22Rv1 (cell line): ENCODE measurements around the gene FCSK.

Experiments used
- ZFX ChIP-seq: fragments of 450-650 bp; IDR thresholded peaks from 2 replicates; pipeline ENCODE4 v1.6.1; 2017; ENCODE audit warnings: antibody characterized with exemption, borderline replicate concordance
- TF ChIP-seq, protein P1 (sequence below): fragments of 450-650 bp; IDR thresholded peaks from 2 replicates; pipeline ENCODE4 v1.5.1; 2017; ENCODE audit warnings: mild to moderate bottlenecking

DNA sequence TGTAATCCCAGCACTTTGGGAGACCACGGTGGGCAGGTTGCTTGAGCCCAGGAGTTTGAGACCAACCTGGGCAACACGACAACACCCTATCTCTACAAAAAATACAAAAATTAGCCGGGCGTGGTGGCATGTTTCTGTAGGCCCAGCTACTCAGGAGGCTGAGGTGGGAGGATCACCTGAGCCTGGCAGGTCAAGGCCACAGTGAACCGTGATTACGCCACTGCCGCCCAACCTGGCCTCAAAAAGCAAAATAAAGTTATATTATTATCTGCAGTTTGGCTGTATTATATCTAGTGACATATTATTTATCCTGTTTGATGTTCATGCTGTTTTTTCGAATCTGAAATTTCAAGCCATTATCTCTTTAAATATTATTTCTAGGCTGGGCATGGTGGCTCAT lies 42.0 kb upstream of the FCSK start:
- TF ChIP-seq ZFX, result no peak
- TF ChIP-seq, protein P1, sequence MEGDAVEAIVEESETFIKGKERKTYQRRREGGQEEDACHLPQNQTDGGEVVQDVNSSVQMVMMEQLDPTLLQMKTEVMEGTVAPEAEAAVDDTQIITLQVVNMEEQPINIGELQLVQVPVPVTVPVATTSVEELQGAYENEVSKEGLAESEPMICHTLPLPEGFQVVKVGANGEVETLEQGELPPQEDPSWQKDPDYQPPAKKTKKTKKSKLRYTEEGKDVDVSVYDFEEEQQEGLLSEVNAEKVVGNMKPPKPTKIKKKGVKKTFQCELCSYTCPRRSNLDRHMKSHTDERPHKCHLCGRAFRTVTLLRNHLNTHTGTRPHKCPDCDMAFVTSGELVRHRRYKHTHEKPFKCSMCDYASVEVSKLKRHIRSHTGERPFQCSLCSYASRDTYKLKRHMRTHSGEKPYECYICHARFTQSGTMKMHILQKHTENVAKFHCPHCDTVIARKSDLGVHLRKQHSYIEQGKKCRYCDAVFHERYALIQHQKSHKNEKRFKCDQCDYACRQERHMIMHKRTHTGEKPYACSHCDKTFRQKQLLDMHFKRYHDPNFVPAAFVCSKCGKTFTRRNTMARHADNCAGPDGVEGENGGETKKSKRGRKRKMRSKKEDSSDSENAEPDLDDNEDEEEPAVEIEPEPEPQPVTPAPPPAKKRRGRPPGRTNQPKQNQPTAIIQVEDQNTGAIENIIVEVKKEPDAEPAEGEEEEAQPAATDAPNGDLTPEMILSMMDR, result no peak
